Upper lobe of right lung (tissue), 1 donor: Measurements from ENCODE around the gene TMX1. TPM values are rescaled to one million over a fixed set of nuclear protein-coding genes. Genes with fewer than 3 reads are reported as not detected.

Experiments
- ATAC-seq: fragments of 200-7000 bp; cut with Tn5 transposase; one replicate; pipeline ENCODE4 v1.9.1; 2020; ENCODE audit warnings: mild to moderate bottlenecking, moderate library complexity
- DNase-seq: peaks from one replicate; pipeline ENCODE4 v3.0.0-alpha.2; 2020
- H3K27ac ChIP-seq: fragments of 200-600 bp; one replicate; pipeline ENCODE4 v1.8.0; 2022
- H3K27me3 ChIP-seq: fragments of 200-600 bp; one replicate; pipeline ENCODE4 v1.8.0; 2022; ENCODE audit warnings: mild to moderate bottlenecking
- H3K36me3 ChIP-seq: fragments of 200-600 bp; one replicate; pipeline ENCODE4 v1.8.0; 2022
- H3K4me1 ChIP-seq: fragments of 200-600 bp; one replicate; pipeline ENCODE4 v1.8.0; 2022
- H3K4me3 ChIP-seq: fragments of 200-600 bp; one replicate; pipeline ENCODE4 v1.8.0; 2022; ENCODE audit warnings: mild to moderate bottlenecking
- H3K9me3 ChIP-seq: fragments of 200-600 bp; one replicate; pipeline ENCODE4 v1.8.0; 2022
- CTCF ChIP-seq: fragments of 200-600 bp; IDR thresholded peaks from one replicate; pipeline ENCODE4 v1.8.0; 2022; ENCODE audit warnings: antibody characterized with exemption
- intact Hi-C: fragments of 100-400 bp; cut with DNase I; formaldehyde crosslinking; loops from one replicate; pipeline ENCODE4 v1.11.0; 2022
- total RNA-seq: library from RNA; stranded (reverse); fragmentation: NEBNext Ultra II Directional; extraction: Animal tissue kit (Norgen Biotek cat#: 25700); gene quantifications from one replicate; pipeline ENCODE4 v1.2.1, GENCODE V29; 2021
- donor health status: DM: no; HTN: yes; CAD: no; lungs with severe emphysema.

The TMX1 gene
- total RNA-seq, 1 donor from 2014 or later = 31.8 TPM

DNA sequence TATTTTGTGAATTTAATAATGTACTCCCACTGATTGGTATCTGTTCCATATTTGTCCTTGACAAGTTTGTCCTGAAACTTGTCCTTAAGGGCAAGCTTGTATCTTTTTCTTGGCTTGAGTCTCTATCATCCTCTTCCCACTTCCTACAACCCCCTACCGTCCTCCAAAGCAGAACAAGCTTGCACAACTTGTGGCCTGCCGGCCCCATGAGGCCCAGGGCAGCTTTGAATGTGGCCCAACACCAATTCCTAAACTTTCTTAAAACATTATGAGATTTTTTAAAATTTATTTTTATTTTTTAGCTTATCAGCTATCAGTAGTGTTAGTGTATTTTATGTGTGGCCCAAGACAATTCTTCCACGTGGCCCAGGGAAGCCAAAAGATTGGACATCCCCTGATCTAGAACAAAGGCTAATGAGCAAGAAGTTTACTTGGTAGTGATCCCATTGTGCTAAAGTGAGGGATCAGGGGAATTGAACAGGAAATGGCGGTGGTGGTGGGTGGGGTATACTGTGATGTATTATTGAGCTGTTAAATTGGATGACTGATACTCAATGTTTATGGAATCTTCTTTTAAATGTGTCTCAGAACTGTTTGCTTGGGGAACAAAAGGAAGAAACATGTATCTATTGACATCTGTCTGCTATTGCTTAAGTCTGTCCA is 37.8 kb downstream of the TMX1 start:
- no peak for TF ChIP-seq CTCF
- Histone ChIP-seq H3K36me3 (no peaks in the 10 kb centered on the region), H3K4me1 (no peaks in the 10 kb centered on the region), H3K9me3 (no peaks in the 10 kb centered on the region), H3K27me3 (no peaks in the 10 kb centered on the region), H3K4me3 (no peak overlapping the region), H3K27ac (no peak overlapping the region)
- no peak for ATAC-seq
- DNase-seq = no peak
- intact Hi-C loops = no loop called here

DNA sequence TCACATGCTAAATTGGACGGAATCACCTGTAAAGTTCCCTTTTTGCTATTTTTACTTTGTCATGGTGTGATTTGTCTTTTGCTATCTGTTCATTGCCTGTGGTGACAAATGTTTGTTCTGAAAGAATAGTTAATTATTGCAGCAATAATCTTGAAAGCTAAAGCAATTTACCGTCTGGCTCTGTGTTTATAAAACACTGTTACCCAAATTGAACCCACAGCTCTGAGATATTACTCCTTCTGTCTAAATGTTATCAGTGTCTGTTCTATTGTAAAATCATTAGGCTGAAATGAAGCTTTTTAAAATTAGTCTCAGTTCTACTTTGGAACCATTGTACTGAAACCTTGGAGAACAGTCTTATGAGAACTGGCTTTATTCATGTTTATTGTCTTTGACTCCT is 42.5 kb downstream of the TMX1 start:
- H3K27ac ChIP-seq = no peak overlapping the region
- TF ChIP-seq CTCF = no peak
- no peak overlapping the region for H3K4me3 ChIP-seq
- H3K9me3 ChIP-seq = no peaks in the 10 kb centered on the region
- DNase-seq (no peak), ATAC-seq (no peak)
- intact Hi-C loops = loop anchor here (5.0 kb wide), 1 partner anchor 495 kb away; no protein-coding TSS in a partner anchor
- H3K27me3 ChIP-seq = no peaks in the 10 kb centered on the region
- H3K4me1 ChIP-seq = no peaks in the 10 kb centered on the region
- H3K36me3 ChIP-seq = no peaks in the 10 kb centered on the region

- peak; percentile 85 for ATAC-seq
- H3K27me3 ChIP-seq = no peaks in the 10 kb centered on the region
- no peak for DNase-seq
Observed at GRCh38 chr14:51283402-51284085, 43.5 kb downstream of the TMX1 start.

GRCh38 chr14:51284241-51284640 is 44.2 kb downstream of the TMX1 start:
- Histone ChIP-seq H3K4me1 (no peaks in the 10 kb centered on the region), H3K27me3 (no peaks in the 10 kb centered on the region), H3K9me3 (no peaks in the 10 kb centered on the region), H3K36me3 (no peaks in the 10 kb centered on the region), H3K27ac (no peak overlapping the region), H3K4me3 (no peak overlapping the region)
- TF ChIP-seq CTCF = no peak
- intact Hi-C loops = loop anchor here (5.0 kb wide), 1 partner anchor 493 kb away; no protein-coding TSS in a partner anchor
- DNase-seq (no peak), ATAC-seq (no peak)

More at GRCh38 chr14:51283402-51284085, 43.5 kb downstream of the TMX1 start:
- Histone ChIP-seq H3K36me3 (no peaks in the 10 kb centered on the region), H3K27ac (no peak overlapping the region), H3K9me3 (no peaks in the 10 kb centered on the region), H3K4me3 (no peak overlapping the region), H3K4me1 (no peaks in the 10 kb centered on the region)
- TF ChIP-seq CTCF = peak; percentile 77
- intact Hi-C loops = loop anchor here (5.0 kb wide), 1 partner anchor 494 kb away; no protein-coding TSS in a partner anchor

DNA sequence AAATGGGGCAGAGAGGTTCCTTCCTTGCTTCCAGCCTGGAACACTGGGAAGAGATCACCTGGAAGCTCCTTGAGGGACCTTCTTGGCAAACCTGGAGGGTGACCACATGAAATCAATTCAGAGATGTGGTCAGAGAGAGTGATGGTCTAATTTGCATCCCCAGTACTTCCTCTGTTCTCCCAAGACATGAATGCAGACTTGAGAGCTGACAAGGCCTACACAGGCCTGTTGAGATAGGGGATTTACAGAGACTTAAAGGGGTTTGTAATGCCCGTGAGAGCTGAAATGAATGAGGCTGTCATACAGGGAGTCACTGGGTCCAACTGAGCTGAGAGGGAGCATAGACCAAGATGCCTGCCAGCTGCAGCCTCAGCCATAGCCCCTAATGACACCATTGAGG is 45.1 kb downstream of the TMX1 start:
- H3K27me3 ChIP-seq = no peaks in the 10 kb centered on the region
- no peaks in the 10 kb centered on the region for H3K36me3 ChIP-seq
- H3K4me1 ChIP-seq = no peaks in the 10 kb centered on the region
- intact Hi-C loops = no loop called here
- H3K4me3 ChIP-seq = no peak overlapping the region
- no peaks in the 10 kb centered on the region for H3K9me3 ChIP-seq
- no peak for TF ChIP-seq CTCF
- no peak overlapping the region for H3K27ac ChIP-seq
- ATAC-seq = no peak
- no peak for DNase-seq
